NB4 (cell line): ENCODE measurements around the gene ATF7IP2.

Experiments used
- MYC ChIP-seq: IDR thresholded peaks from 2 replicates; pipeline ENCODE4 v1.6.1; 2011; ENCODE audit warnings: low read depth, low read length
- TF ChIP-seq, protein P1 (sequence below): IDR thresholded peaks from 2 replicates; pipeline ENCODE4 v1.6.1; 2011; ENCODE audit warnings: low read depth, low read length
- TF ChIP-seq, protein P2 (sequence below): IDR thresholded peaks from one replicate; pipeline ENCODE4 v1.5.1; 2012; ENCODE audit warnings: low read depth, low read length

DNA sequence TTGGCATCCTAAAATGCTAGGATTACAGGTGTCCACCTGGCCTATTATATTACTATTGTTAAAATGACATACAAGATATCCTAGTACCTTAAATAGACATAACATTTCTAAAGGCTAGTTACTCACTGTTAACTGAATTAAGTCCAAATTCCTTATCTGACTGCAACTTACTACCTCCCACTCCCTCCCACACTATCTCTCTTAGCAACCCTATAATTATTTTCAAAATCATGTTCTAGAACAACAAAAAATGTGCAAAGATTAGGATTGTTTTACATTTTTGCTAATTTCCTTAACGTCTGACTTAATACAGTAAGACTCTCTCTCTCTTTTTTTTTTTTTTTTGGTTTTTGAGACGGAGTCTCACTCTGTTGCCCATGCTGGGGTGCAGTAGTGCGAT lies 2.2 kb upstream of the ATF7IP2 start:
- TF ChIP-seq, protein P1, sequence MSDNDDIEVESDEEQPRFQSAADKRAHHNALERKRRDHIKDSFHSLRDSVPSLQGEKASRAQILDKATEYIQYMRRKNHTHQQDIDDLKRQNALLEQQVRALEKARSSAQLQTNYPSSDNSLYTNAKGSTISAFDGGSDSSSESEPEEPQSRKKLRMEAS: no peak
- TF ChIP-seq, protein P2, sequence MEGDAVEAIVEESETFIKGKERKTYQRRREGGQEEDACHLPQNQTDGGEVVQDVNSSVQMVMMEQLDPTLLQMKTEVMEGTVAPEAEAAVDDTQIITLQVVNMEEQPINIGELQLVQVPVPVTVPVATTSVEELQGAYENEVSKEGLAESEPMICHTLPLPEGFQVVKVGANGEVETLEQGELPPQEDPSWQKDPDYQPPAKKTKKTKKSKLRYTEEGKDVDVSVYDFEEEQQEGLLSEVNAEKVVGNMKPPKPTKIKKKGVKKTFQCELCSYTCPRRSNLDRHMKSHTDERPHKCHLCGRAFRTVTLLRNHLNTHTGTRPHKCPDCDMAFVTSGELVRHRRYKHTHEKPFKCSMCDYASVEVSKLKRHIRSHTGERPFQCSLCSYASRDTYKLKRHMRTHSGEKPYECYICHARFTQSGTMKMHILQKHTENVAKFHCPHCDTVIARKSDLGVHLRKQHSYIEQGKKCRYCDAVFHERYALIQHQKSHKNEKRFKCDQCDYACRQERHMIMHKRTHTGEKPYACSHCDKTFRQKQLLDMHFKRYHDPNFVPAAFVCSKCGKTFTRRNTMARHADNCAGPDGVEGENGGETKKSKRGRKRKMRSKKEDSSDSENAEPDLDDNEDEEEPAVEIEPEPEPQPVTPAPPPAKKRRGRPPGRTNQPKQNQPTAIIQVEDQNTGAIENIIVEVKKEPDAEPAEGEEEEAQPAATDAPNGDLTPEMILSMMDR: no peak
- TF ChIP-seq MYC: no peak
